HCT116 (cell line): ENCODE results near the gene AMOT.

Experiments used
- CEBPB ChIP-seq: IDR thresholded peaks from 2 replicates; pipeline ENCODE4 v1.6.1; 2012; ENCODE audit warnings: low read depth
- REST ChIP-seq: IDR thresholded peaks from 2 replicates; pipeline ENCODE4 v1.6.1; 2012; ENCODE audit warnings: low read depth

- TF ChIP-seq CEBPB, result no peak
- no peak for TF ChIP-seq REST
Observed at GRCh38 chrX:112839856-112840255, 775 bp downstream of the AMOT start.
